GM21367 (cell line): ENCODE measurements around the gene SPINK1.
"Not testable (repeated sequence)": the region's sequence is repeated elsewhere in the genome, so short reads cannot be mapped to it uniquely, and the experiment has no call there.

ENCODE experiments used
- ATAC-seq: cut with Tn5 transposase; IDR thresholded peaks from one replicate; pipeline ENCODE4 v1.9.1; 2021; ENCODE audit not compliant: unreplicated experiment

SPINK1 gene

GRCh38 chr5:147809830-147810666 is 21.4 kb downstream of the SPINK1 start:
- ATAC-seq, result no peak

GRCh38 chr5:147805030-147805454 is 26.4 kb downstream of the SPINK1 start:
- ATAC-seq, result peak; percentile 92

GRCh38 chr5:147804334-147804733 is 27.1 kb downstream of the SPINK1 start:
- ATAC-seq, result no peak

GRCh38 chr5:147803926-147804325 is 27.5 kb downstream of the SPINK1 start:
- no peak for ATAC-seq

GRCh38 chr5:147803161-147803560 is 28.3 kb downstream of the SPINK1 start:
- ATAC-seq, result not testable (repeated sequence)

- no peak for ATAC-seq
Observed at GRCh38 chr5:147801461-147801860, 30.0 kb downstream of the SPINK1 start.

GRCh38 chr5:147800491-147800890 is 31.0 kb downstream of the SPINK1 start:
- ATAC-seq, result no peak

GRCh38 chr5:147796556-147797308 is 34.7 kb downstream of the SPINK1 start:
- ATAC-seq, result no peak

- no peak for ATAC-seq
Observed at GRCh38 chr5:147791181-147791580, 40.3 kb downstream of the SPINK1 start.

GRCh38 chr5:147789820-147790219 is 41.7 kb downstream of the SPINK1 start:
- ATAC-seq, result no peak

GRCh38 chr5:147788023-147788422 is 43.4 kb downstream of the SPINK1 start:
- ATAC-seq, result no peak

- no peak for ATAC-seq
Observed at GRCh38 chr5:147786142-147786541, 45.3 kb downstream of the SPINK1 start.

- ATAC-seq, result no peak
Observed at GRCh38 chr5:147784146-147784987, 47.1 kb downstream of the SPINK1 start.

- ATAC-seq, result peak; percentile 88
Observed at GRCh38 chr5:147782110-147783028, 49.1 kb downstream of the SPINK1 start, which contains the start of gene JAKMIP2. Gene JAKMIP2, minus strand, starts transcription at chr5:147782728. Its CDS starts 110,922 bp downstream, at chr5:147671806.

GRCh38 chr5:147780924-147781573 is 50.4 kb downstream of the SPINK1 start:
- no peak for ATAC-seq

GRCh38 chr5:147779694-147780093 is 51.8 kb downstream of the SPINK1 start:
- ATAC-seq, result no peak

- no peak for ATAC-seq
Observed at GRCh38 chr5:147776989-147777388, 54.5 kb downstream of the SPINK1 start.
